Measurements from ENCODE around the gene DIPK1C. TPM values are rescaled to one million over a fixed set of nuclear protein-coding genes. Genes with fewer than 3 reads are reported as not detected.

DIPK1C gene
- total RNA-seq, 3 donors from 2014 or later (not counting 1 experiment from before 2014, with no cell fraction given): not detected

DNA sequence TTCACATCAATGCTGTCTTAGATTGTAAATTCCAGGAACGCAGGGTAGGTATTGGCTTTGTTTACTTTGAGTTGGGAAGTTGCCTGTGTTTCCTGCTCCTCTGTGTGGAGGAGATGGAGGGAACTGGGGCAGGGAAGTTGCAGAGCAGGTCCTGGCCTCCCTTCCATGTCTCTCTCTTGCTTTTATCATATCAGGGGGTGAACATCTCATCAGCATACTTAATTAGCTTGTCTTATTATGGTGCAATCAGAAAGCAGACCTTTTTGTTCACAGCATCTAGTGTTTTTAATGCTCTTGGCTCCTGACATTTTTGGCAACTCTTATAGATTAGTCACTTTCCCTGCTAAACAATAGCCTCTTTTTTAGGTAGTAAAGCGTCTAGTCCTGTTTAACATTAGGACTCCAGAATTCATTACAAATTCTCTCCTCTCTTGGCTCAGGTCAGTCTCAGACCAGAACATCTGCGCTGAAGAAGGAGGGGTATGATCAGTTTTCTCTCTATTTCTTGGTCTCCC, 11.5 kb upstream of the DIPK1C start:
- Histone ChIP-seq H3K36me3 (ENCODE audit: control insufficient read depth, insufficient read depth, low read length) (no peaks in the 10 kb centered on the region), H3K9me3 (ENCODE audit: control insufficient read depth, insufficient read depth, low read length) (no peaks in the 10 kb centered on the region), H3K27ac (ENCODE audit: low read length) (no peak overlapping the region), H3K4me3 (ENCODE audit: low read length) (no peak overlapping the region), H3K4me1 (ENCODE audit: control insufficient read depth, insufficient read depth, low read length) (no peaks in the 10 kb centered on the region), H3K27me3 (ENCODE audit: control insufficient read depth, insufficient read depth, low read length) (no peaks in the 10 kb centered on the region)
- no peak overlapping the region for H3K27ac Mint-ChIP-seq
- no peak for ATAC-seq
- no peak for TF ChIP-seq CTCF (IDR thresholded peaks at IDR 0.05)
- intact Hi-C loops (cut with micrococcal nuclease): no loop called here
- H3K27me3 Mint-ChIP-seq (ENCODE audit: low read depth in 2 of 2): peaks cover 14 to 19% of the 10 kb centered on the region in 2 donors
- no peak overlapping the region for H3K4me3 Mint-ChIP-seq
- H3K9me3 Mint-ChIP-seq: peaks cover 4 to 9% of the 10 kb centered on the region in 2 donors
- WGBS (ENCODE audit: insufficient coverage): 84% methylated on average over 2 of the region's 3 CpGs
- H3K36me3 Mint-ChIP-seq: no peaks in the 10 kb centered on the region
- H3K4me1 Mint-ChIP-seq: no peaks in the 10 kb centered on the region
- no peak for DNase-seq

GRCh38 chr18:74465775-74466174, 8.7 kb upstream of the DIPK1C start:
- no peaks in the 10 kb centered on the region for H3K36me3 Mint-ChIP-seq
- ATAC-seq: no peak
- H3K9me3 Mint-ChIP-seq: peaks cover 4 to 9% of the 10 kb centered on the region in 2 donors
- H3K27me3 Mint-ChIP-seq (ENCODE audit: low read depth in 2 of 2): peaks cover 19 to 20% of the 10 kb centered on the region in 2 donors
- no peaks in the 10 kb centered on the region for H3K4me1 Mint-ChIP-seq
- H3K9me3 ChIP-seq (ENCODE audit: control insufficient read depth, insufficient read depth, low read length): no peaks in the 10 kb centered on the region
- H3K36me3 ChIP-seq (ENCODE audit: control insufficient read depth, insufficient read depth, low read length): no peaks in the 10 kb centered on the region
- TF ChIP-seq CTCF (IDR thresholded peaks at IDR 0.05): no peak
- no peak overlapping the region for H3K4me3 ChIP-seq (ENCODE audit: low read length)
- no peaks in the 10 kb centered on the region for H3K27me3 ChIP-seq (ENCODE audit: control insufficient read depth, insufficient read depth, low read length)
- H3K27ac Mint-ChIP-seq: no peak overlapping the region
- H3K4me1 ChIP-seq (ENCODE audit: control insufficient read depth, insufficient read depth, low read length): no peaks in the 10 kb centered on the region
- no peak overlapping the region for H3K27ac ChIP-seq (ENCODE audit: low read length)
- no peak for DNase-seq
- H3K4me3 Mint-ChIP-seq: no peak overlapping the region
- intact Hi-C loops (cut with micrococcal nuclease): no loop called here
- WGBS (ENCODE audit: insufficient coverage): 77% methylated on average over 4 of the region's 4 CpGs

GRCh38 chr18:74463983-74464382, 6.9 kb upstream of the DIPK1C start:
- Mint-ChIP-seq H3K27me3 (ENCODE audit: low read depth in 2 of 2) (peaks cover 14 to 33% of the 10 kb centered on the region in 2 donors), H3K4me3 (no peak overlapping the region), H3K27ac (no peak overlapping the region), H3K36me3 (no peaks in the 10 kb centered on the region), H3K9me3 (no peaks in the 10 kb centered on the region), H3K4me1 (no peaks in the 10 kb centered on the region)
- ATAC-seq: no peak
- Histone ChIP-seq H3K9me3 (ENCODE audit: control insufficient read depth, insufficient read depth, low read length) (no peaks in the 10 kb centered on the region), H3K27me3 (ENCODE audit: control insufficient read depth, insufficient read depth, low read length) (peaks cover 2% of the 10 kb centered on the region), H3K4me1 (ENCODE audit: control insufficient read depth, insufficient read depth, low read length) (no peaks in the 10 kb centered on the region), H3K27ac (ENCODE audit: low read length) (no peak overlapping the region), H3K4me3 (ENCODE audit: low read length) (no peak overlapping the region), H3K36me3 (ENCODE audit: control insufficient read depth, insufficient read depth, low read length) (no peaks in the 10 kb centered on the region)
- no peak for TF ChIP-seq CTCF (IDR thresholded peaks at IDR 0.05)
- intact Hi-C loops (cut with micrococcal nuclease): no loop called here
- no peak for DNase-seq
- 100% methylated on average over 1 of the region's 1 CpG for WGBS (ENCODE audit: insufficient coverage)

DNA sequence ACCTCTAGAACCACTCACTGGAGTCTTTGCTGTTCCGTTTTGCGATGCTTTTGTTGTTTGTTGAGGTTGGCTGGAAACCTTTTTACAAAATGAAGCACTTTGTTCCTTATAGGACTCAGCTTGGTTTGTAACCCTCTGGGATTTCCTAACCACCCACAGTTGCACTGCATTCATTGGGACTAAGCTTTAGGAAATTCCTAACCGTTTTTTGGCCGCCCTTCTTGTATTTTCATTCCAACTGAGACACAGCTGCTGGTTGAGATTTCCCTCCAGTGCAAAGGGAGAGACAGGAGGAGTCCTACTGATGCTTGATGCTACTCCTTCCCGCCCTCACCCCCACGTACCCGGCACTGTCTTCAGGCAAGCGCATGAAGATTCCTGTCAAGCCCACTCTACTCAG, 6.1 kb upstream of the DIPK1C start:
- Mint-ChIP-seq H3K27me3 (ENCODE audit: low read depth in 2 of 2) (peaks cover 17 to 33% of the 10 kb centered on the region in 2 donors), H3K9me3 (no peaks in the 10 kb centered on the region), H3K4me1 (no peaks in the 10 kb centered on the region), H3K27ac (no peak overlapping the region), H3K36me3 (no peaks in the 10 kb centered on the region), H3K4me3 (no peak overlapping the region)
- intact Hi-C loops (cut with micrococcal nuclease): no loop called here
- no peak for TF ChIP-seq CTCF (IDR thresholded peaks at IDR 0.05)
- 87% methylated on average over 6 of the region's 8 CpGs for WGBS (ENCODE audit: insufficient coverage)
- Histone ChIP-seq H3K9me3 (ENCODE audit: control insufficient read depth, insufficient read depth, low read length) (no peaks in the 10 kb centered on the region), H3K4me1 (ENCODE audit: control insufficient read depth, insufficient read depth, low read length) (no peaks in the 10 kb centered on the region), H3K36me3 (ENCODE audit: control insufficient read depth, insufficient read depth, low read length) (no peaks in the 10 kb centered on the region), H3K4me3 (ENCODE audit: low read length) (no peak overlapping the region), H3K27me3 (ENCODE audit: control insufficient read depth, insufficient read depth, low read length) (peaks cover 4% of the 10 kb centered on the region), H3K27ac (ENCODE audit: low read length) (no peak overlapping the region)
- no peak for ATAC-seq
- no peak for DNase-seq
